CD14-positive monocyte (primary cell): ENCODE data around the gene OSBPL2. TPM values are rescaled to one million over a fixed set of nuclear protein-coding genes. Genes with fewer than 3 reads are reported as not detected.

Experiments used
- DNase-seq, 3 donors: peaks; one replicate each; pipeline ENCODE4 v3.0.0-alpha.2; 2011 to 2022
- H2AFZ ChIP-seq: 2 replicates; pipeline ENCODE4 v1.6.0; 2012; ENCODE audit warnings: mild to moderate bottlenecking, low read depth, low read length, inconsistent platforms; ENCODE audit not compliant: insufficient read depth, poor library complexity, severe bottlenecking
- H3K27ac ChIP-seq, 2 donors: 1 replicate in 1 of 2; 2 replicates in 1 of 2; pipeline ENCODE4 v1.5.1; 2012 to 2013; ENCODE audit warnings: low read length in 2 of 2, control low read depth in 1 of 2, inconsistent platforms in 1 of 2, low read depth in 1 of 2, mild to moderate bottlenecking in 1 of 2
- H3K27me3 ChIP-seq, 2 donors: one replicate each; pipeline versions ENCODE4 v1.6.0 to v1.6.1; 2011 to 2013; ENCODE audit warnings: low read length in 2 of 2; ENCODE audit not compliant: control insufficient read depth in 2 of 2, insufficient read depth in 2 of 2
- H3K36me3 ChIP-seq, 2 donors: replicated peaks in 1 of 2; 1 replicate in 1 of 2; 2 replicates in 1 of 2; pipeline versions ENCODE4 v1.5.1 to v1.6.1; 2012 to 2013; ENCODE audit warnings: low read length in 2 of 2, control low read depth in 1 of 2, inconsistent platforms in 1 of 2, mild to moderate bottlenecking in 1 of 2; ENCODE audit not compliant: insufficient read depth in 2 of 2, control insufficient read depth in 1 of 2
- H3K4me1 ChIP-seq, 2 donors: 1 replicate in 1 of 2; 2 replicates in 1 of 2; pipeline versions ENCODE4 v1.5.1 to v1.6.1; 2012 to 2013; ENCODE audit warnings: low read length in 2 of 2, control low read depth in 1 of 2, inconsistent platforms in 1 of 2, mild to moderate bottlenecking in 1 of 2, moderate library complexity in 1 of 2; ENCODE audit not compliant: insufficient read depth in 2 of 2, control insufficient read depth in 1 of 2
- H3K4me2 ChIP-seq: replicated peaks from 2 replicates; pipeline ENCODE3; 2012; ENCODE audit warnings: low read length, moderate library complexity, mild to moderate bottlenecking; ENCODE audit not compliant: poor library complexity, severe bottlenecking; ENCODE audit errors: extremely low read depth
- H3K4me3 ChIP-seq, 3 experiments: fragments of 200-600 bp in 1 of 3; sonication (generic) in 1 of 3; replicated peaks in 1 of 3; 1 replicate in 2 of 3; 2 replicates in 1 of 3; pipeline ENCODE4 v1.5.1; 2011 to 2013; ENCODE audit warnings: low read length in 3 of 3, mild to moderate bottlenecking in 3 of 3, control low read depth in 2 of 3, low read depth in 2 of 3, inconsistent platforms in 1 of 3, moderate library complexity in 1 of 3
- H3K79me2 ChIP-seq: 2 replicates; pipeline ENCODE4 v1.6.0; 2012; ENCODE audit warnings: mild to moderate bottlenecking, control low read depth, inconsistent platforms, low read length, moderate library complexity; ENCODE audit not compliant: insufficient read depth
- H3K9ac ChIP-seq: 2 replicates; pipeline ENCODE4 v1.6.0; 2017; ENCODE audit warnings: low read length, mild to moderate bottlenecking; ENCODE audit not compliant: insufficient read depth, poor library complexity, severe bottlenecking
- H3K9me3 ChIP-seq, 2 donors: replicated peaks in 1 of 2; 1 replicate in 1 of 2; 2 replicates in 1 of 2; pipeline versions ENCODE4 v1.5.1 to v1.6.1; 2012 to 2013; ENCODE audit warnings: low read length in 2 of 2, control low read depth in 1 of 2; ENCODE audit not compliant: control insufficient read depth in 1 of 2, insufficient read depth in 1 of 2
- H4K20me1 ChIP-seq: 2 replicates; pipeline ENCODE4 v1.6.0; 2012; ENCODE audit warnings: mild to moderate bottlenecking, low read length, control low read depth, moderate library complexity; ENCODE audit not compliant: insufficient read depth
- H3K27ac Mint-ChIP-seq, 7 donors: one replicate each; pipeline ENCODE4 v1.8.0; 2020; ENCODE audit warnings: mild to moderate bottlenecking in 7 of 7, mixed read lengths in 7 of 7, moderate library complexity in 6 of 7, inconsistent platforms in 2 of 7
- H3K27me3 Mint-ChIP-seq, 3 donors: one replicate each; pipeline ENCODE4 v1.8.0; 2021 to 2022; ENCODE audit warnings: low read depth in 3 of 3, mild to moderate bottlenecking in 3 of 3, mixed read lengths in 3 of 3, moderate library complexity in 3 of 3, inconsistent platforms in 1 of 3
- H3K36me3 Mint-ChIP-seq, 2 donors: one replicate each; pipeline ENCODE4 v1.8.0; 2020; ENCODE audit warnings: mixed read lengths in 2 of 2, inconsistent platforms in 1 of 2, mild to moderate bottlenecking in 1 of 2
- H3K4me1 Mint-ChIP-seq: one replicate; pipeline ENCODE4 v1.8.0; 2020; ENCODE audit warnings: mild to moderate bottlenecking, mixed read lengths
- H3K4me3 Mint-ChIP-seq, 2 donors: one replicate each; pipeline ENCODE4 v1.8.0; 2020; ENCODE audit warnings: mild to moderate bottlenecking in 2 of 2, mixed read lengths in 2 of 2, moderate library complexity in 1 of 2
- H3K9me3 Mint-ChIP-seq, 7 donors: one replicate each; pipeline ENCODE4 v1.8.0; 2020 to 2022; ENCODE audit warnings: mixed read lengths in 7 of 7, mild to moderate bottlenecking in 6 of 7, moderate library complexity in 6 of 7, inconsistent platforms in 2 of 7
- CTCF ChIP-seq: fragments of 200-600 bp; IDR thresholded peaks from one replicate; pipeline ENCODE4 v1.8.0; 2022; ENCODE audit warnings: antibody characterized with exemption, mild to moderate bottlenecking
- WGBS: methylation state at CpG from one replicate; pipeline ENCODE4 v1.1.5; 2013; ENCODE audit warnings: missing lambda C conversion rate; ENCODE audit not compliant: insufficient coverage; 5-methylcytosine and 5-hydroxymethylcytosine counted together
- intact Hi-C, 2 donors: fragments of 100-400 bp; cut with micrococcal nuclease; formaldehyde crosslinking; loops; one replicate each; pipeline versions ENCODE4 v1.15.0 to v1.15.1; 2023
- polyA plus RNA-seq, 3 donors: library from polyadenylated mRNA; depleted of rRNA in 1 of 3; unstranded in 2 of 3; stranded (reverse) in 1 of 3; fragments of 300-500 nt in 2 of 3; fragments of >200 nt in 1 of 3; fragmentation: Illumina TruSeq in 2 of 3; gene quantifications; 1 replicate in 2 of 3; 2 replicates in 1 of 3; pipeline ENCODE4 v1.2.3, GENCODE V29; 2012 to 2021

OSBPL2 gene
- polyA plus RNA-seq, 3 donors: 12.9 to 29.1 (median 17.9) TPM

- Histone ChIP-seq H3K27ac (no peak overlapping the region), H3K9ac (no peak overlapping the region), H4K20me1 (no peaks in the 10 kb centered on the region), H3K79me2 (no peaks in the 10 kb centered on the region), H2AFZ (no peak overlapping the region), H3K4me1 (no peaks in the 10 kb centered on the region), H3K4me3 (no peak overlapping the region), H3K27me3 (no peaks in the 10 kb centered on the region), H3K4me2 (no peak overlapping the region), H3K36me3 (peaks cover 53 to 73% of the 10 kb centered on the region in 2 donors), H3K9me3 (no peaks in the 10 kb centered on the region)
- no peak for TF ChIP-seq CTCF
- no peak overlapping the region for H3K4me3 Mint-ChIP-seq
- H3K9me3 Mint-ChIP-seq: no peaks in the 10 kb centered on the region
- intact Hi-C loops: no loop called here
- no peak overlapping the region for H3K27ac Mint-ChIP-seq
- no peak for DNase-seq
- H3K36me3 Mint-ChIP-seq: peaks cover 55 to 79% of the 10 kb centered on the region in 2 donors
- no peaks in the 10 kb centered on the region for H3K4me1 Mint-ChIP-seq
- WGBS: 97% methylated on average over 37 of the region's 38 CpGs
- H3K27me3 Mint-ChIP-seq: peaks cover 0 to 5% (median 0%) of the 10 kb centered on the region in 3 donors
Observed at GRCh38 chr20:62200491-62201172, 37.7 kb upstream of the OSBPL2 start.

- WGBS: 93% methylated on average over 37 of the region's 38 CpGs
Observed at GRCh38 chr20:62201173-62202082, 36.9 kb upstream of the OSBPL2 start.

More at GRCh38 chr20:62201173-62202082, 36.9 kb upstream of the OSBPL2 start:
- Mint-ChIP-seq H3K36me3 (peaks cover 52 to 77% of the 10 kb centered on the region in 2 donors), H3K27ac (no peak overlapping the region), H3K4me1 (no peaks in the 10 kb centered on the region), H3K27me3 (peaks cover 0 to 3% (median 0%) of the 10 kb centered on the region in 3 donors), H3K4me3 (no peak overlapping the region), H3K9me3 (no peaks in the 10 kb centered on the region)
- Histone ChIP-seq H3K4me1 (no peaks in the 10 kb centered on the region), H3K79me2 (no peaks in the 10 kb centered on the region), H3K9ac (no peak overlapping the region), H3K4me2 (no peak overlapping the region), H3K9me3 (no peaks in the 10 kb centered on the region), H3K36me3 (peaks cover 49 to 66% of the 10 kb centered on the region in 2 donors), H4K20me1 (no peaks in the 10 kb centered on the region), H3K4me3 (no peak overlapping the region), H3K27me3 (no peaks in the 10 kb centered on the region), H3K27ac (no peak overlapping the region), H2AFZ (no peak overlapping the region)
- DNase-seq: no peak
- TF ChIP-seq CTCF: no peak
- intact Hi-C loops: no loop called here
